Activated naive CD8-positive, alpha-beta T cell treated with anti-CD3 and anti-CD28 coated beads, Interleukin-2, amount 50 U/mL, for 16 hours (primary cell): Measurements from ENCODE around the gene LDB3.

Experiments
- DNase-seq: peaks from one replicate; pipeline ENCODE4 v3.0.0-alpha.2; 2020; ENCODE audit warnings: low read depth, low spot score

LDB3 gene

DNA sequence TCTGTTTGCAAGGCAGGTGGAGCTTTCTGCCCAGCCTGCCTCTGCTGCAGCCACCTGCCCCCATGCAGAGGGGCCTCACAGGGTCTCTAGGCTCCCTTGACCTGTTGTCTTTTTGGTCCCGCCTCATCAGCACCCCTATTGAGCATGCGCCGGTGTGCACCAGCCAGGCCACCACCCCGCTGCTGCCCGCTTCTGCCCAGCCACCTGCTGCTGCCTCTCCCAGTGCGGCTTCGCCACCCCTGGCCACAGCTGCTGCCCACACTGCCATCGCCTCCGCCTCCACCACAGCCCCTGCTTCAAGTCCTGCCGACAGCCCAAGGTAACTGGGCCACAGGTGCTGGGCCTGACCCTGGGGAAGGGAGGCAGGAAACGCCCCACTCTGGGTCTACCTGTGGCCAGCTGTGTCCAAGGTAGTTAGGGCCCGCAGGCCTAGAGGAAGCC is 38.1 kb downstream of the LDB3 start:
- DNase-seq, result no peak

- DNase-seq, result no peak
Observed at GRCh38 chr10:86706977-86707376, 38.7 kb downstream of the LDB3 start.

GRCh38 chr10:86707505-86707904 is 39.2 kb downstream of the LDB3 start:
- no peak for DNase-seq

GRCh38 chr10:86708068-86708782 is 39.9 kb downstream of the LDB3 start:
- DNase-seq, result no peak

- DNase-seq, result no peak
Observed at GRCh38 chr10:86708783-86709380, 40.6 kb downstream of the LDB3 start.

- DNase-seq, result no peak
Observed at GRCh38 chr10:86709396-86710185, 41.3 kb downstream of the LDB3 start.

DNA sequence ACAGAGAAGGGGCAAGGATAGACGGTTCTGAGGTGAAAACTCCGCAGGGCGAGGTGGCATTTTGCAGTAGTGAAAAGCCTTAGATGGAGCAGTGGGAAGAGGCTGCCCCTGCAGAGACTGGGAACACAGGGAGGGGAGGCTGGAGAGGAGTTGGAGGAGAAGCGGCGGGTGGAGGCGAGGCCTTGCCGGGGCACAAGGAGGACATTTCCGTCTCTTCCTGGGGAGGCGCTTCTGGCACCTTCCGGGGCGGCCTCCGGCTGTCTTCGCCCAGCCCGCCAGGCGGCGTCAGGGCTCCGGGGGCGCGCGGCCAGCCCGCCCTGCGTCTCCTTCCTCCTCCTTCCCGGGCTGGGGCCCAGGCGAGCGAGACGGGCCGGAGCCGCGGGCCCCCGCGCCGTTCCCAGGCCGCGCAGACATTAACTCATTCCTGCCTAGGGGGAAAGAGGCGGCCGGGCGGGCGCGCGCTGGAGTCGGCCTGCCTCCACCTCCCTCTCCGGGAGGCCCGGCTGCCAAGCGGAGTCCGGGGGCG is 42.7 kb downstream of the LDB3 start:
- peak; percentile 59 for DNase-seq

DNA sequence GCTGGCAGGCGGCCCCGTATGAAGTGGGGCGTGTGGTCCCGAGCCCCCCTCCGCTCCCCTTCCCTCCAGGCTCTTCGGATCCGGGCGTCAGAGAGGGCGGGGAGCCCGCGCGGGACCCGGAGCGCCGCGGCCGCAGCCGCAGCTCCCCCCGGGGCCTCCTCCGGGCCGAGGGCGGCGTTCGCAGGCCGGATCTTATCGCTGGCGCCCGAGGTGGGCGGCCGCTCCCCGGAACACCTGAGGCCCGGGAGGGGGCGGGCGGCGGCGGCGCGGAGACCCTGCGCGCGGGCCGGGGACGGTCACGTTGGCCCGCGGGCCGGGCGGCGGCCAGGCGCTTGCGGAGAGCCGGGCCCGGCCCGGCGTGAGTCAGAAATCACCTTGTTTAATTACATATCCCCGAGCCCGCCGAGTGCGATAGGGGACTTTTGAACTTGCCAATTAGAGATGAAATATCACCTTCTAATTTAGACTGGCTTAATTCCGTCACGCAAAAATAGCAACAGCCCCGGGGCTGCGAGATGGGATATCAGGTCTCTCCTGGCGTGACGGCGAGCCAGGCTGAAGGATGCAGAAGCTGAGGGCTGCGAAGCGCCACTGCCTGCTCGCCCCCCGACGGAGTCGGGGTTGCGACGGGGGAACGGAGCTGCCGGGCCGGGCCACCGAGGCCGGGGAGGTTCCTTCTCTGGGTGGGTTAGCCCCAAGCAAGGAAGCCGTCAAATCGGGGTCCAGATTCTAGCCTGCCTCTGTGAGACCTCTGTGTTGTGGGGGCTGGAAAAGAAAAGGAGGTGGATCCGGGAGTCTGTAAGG is 43.4 kb downstream of the LDB3 start:
- no peak for DNase-seq

- DNase-seq, result no peak
Observed at GRCh38 chr10:86712317-86712707, 44.0 kb downstream of the LDB3 start.

GRCh38 chr10:86715156-86715795 is 47.0 kb downstream of the LDB3 start:
- no peak for DNase-seq

GRCh38 chr10:86715836-86716235 is 47.5 kb downstream of the LDB3 start:
- no peak for DNase-seq

GRCh38 chr10:86716466-86716865 is 48.2 kb downstream of the LDB3 start:
- no peak for DNase-seq

GRCh38 chr10:86718556-86718955 is 50.2 kb downstream of the LDB3 start:
- DNase-seq, result no peak

DNA sequence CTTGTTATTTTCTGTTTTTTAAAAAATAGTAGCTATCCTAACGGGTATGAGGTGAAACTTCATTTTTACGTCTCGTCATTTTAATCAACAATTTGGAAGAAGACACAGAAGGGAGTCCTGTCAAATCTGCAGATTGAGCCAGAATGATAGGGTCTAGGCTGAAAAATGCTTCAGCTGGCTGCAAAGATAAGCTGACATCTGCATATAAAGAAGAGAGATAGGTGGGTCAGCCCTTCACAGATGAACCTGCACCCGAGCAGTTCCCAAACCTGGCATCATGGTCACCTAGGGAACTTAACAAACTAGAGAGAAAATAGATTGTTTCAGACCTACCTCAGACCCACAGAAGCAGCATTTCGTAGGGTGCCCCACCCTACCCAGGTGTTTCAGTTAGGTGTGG is 52.9 kb downstream of the LDB3 start:
- DNase-seq, result no peak

GRCh38 chr10:86723009-86723408 is 54.7 kb downstream of the LDB3 start:
- DNase-seq, result no peak

DNA sequence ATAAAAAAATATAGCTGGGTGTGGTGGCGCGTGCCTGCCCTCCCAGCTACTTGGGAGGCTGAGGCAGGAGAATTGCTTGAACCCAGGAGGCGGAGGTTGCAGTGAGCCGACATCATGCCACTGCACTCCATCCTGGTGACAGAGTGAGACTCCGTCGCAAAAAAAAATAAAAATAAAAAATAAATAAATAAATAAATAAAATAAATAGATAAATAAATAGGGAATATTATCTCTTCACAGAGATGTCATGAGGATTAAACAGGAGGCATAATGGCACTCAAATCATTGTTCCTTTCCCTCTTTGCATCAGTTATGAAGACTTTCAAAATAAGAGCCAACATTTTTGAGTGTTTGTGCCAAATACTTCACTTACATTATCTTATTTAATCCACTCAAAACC is 56.1 kb downstream of the LDB3 start:
- DNase-seq, result no peak

DNA sequence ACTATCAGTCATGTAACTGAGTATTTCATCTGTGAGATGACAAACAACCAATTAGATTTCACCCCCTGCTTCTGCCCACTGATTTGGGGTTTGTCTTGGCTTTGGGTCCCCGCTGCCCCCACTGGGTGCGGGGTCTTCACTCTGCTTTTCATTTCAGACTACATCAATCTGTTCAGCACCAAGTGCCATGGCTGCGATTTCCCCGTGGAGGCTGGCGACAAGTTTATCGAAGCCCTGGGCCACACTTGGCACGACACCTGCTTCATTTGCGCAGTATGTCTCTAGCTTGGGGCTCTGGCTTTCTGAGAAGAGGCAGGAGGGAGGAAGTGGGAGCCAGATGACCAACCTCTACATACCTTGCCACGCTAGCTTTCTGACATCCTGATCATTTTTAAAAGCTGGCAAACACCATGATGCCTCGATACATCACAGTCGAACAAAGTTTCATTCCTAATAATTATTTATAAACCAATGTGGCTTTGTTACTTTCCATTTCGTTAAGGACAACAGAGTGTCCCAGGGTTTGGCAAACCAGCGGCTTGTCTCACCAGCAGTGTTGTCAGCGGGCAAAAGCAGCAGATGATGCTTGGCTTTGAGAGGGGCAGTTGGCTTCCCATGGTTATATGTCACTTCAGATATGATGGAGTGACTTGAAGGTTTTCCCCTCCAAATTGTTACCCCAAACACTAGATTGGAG is 57.8 kb downstream of the LDB3 start:
- DNase-seq, result no peak

- DNase-seq, result no peak
Observed at GRCh38 chr10:86726677-86726999, 58.3 kb downstream of the LDB3 start.

DNA sequence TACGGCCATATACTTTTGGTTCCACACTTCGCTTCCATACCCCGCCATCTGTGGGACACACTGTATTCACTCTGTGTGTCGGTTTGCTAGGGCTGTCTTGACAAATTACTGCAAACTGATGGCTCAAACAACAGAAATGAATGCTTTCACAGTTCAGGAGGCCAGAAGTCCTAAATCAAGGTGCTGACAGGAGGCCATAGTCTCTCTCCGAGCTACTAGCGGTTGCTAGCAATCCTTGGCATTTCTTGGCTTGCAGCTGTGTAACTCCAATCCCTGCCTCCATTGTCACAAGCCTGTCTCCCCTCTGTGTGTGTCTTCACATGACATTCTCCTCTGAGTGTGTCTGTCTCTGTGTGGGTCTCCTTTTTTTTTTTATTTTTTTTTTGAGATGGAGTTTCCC is 59.2 kb downstream of the LDB3 start:
- no peak for DNase-seq

DNA sequence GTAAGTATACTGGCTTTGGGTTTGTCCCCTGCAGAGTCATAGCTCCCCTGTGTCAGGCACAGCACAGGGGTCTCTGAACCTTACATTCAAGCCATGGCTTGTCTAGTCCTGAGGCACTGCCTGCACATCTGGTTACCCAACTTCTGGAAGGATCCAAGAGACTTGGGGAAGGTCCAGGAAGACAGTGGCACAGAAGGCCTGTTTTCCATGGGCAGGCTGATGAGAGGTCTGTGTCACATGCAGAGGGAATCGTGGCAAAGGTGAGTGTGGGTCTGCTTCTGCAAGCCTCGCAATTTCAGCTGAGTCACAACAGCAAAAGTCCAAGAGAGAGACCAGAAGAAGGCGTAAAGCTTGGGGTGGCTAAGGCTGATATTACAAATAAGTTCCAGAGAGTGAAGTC is 59.7 kb downstream of the LDB3 start:
- DNase-seq, result no peak

- DNase-seq, result no peak
Observed at GRCh38 chr10:86729677-86730076, 61.4 kb downstream of the LDB3 start.
